Mesendoderm (in vitro differentiated cells): ENCODE results near the gene KCNC1.

Experiments
- DNase-seq: peaks from one replicate; pipeline ENCODE4 v3.0.0; 2013
- H2AK5ac ChIP-seq: 2 replicates; pipeline ENCODE4 v1.6.1; 2013; ENCODE audit warnings: low read length, inconsistent platforms
- H2BK120ac ChIP-seq: 2 replicates; pipeline ENCODE4 v1.6.1; 2013; ENCODE audit warnings: low read depth, mild to moderate bottlenecking, low read length, moderate library complexity, mixed read lengths
- H2BK15ac ChIP-seq: replicated peaks from 2 replicates; pipeline ENCODE4 v1.6.1; 2013; ENCODE audit warnings: low read depth, mild to moderate bottlenecking, moderate library complexity
- H2BK5ac ChIP-seq: 2 replicates; pipeline ENCODE4 v1.6.1; 2013; ENCODE audit warnings: low read length, inconsistent platforms
- H3K18ac ChIP-seq: 2 replicates; pipeline ENCODE4 v1.6.1; 2013; ENCODE audit warnings: mild to moderate bottlenecking, low read length, mixed read lengths
- H3K23ac ChIP-seq: one replicate; pipeline ENCODE4 v1.6.1; 2013; ENCODE audit warnings: low read length
- H3K27ac ChIP-seq: 2 replicates; pipeline ENCODE4 v1.5.1; 2013; ENCODE audit warnings: low read depth, mild to moderate bottlenecking, inconsistent platforms, low read length, moderate library complexity
- H3K27me3 ChIP-seq: 2 replicates; pipeline ENCODE4 v1.6.1; 2013; ENCODE audit warnings: low read length, control low read depth, mild to moderate bottlenecking, inconsistent platforms; ENCODE audit not compliant: insufficient read depth, poor library complexity
- H3K36me3 ChIP-seq: 2 replicates; pipeline ENCODE4 v1.6.1; 2013; ENCODE audit warnings: low read length, inconsistent platforms; ENCODE audit not compliant: control insufficient read depth, insufficient read depth
- H3K4ac ChIP-seq: one replicate; pipeline ENCODE4 v1.6.1; 2013; ENCODE audit warnings: low read depth, mild to moderate bottlenecking, low read length, moderate library complexity
- H3K4me1 ChIP-seq: 2 replicates; pipeline ENCODE4 v1.6.1; 2013; ENCODE audit warnings: low read depth, low read length, inconsistent platforms; ENCODE audit not compliant: control insufficient read depth
- H3K4me2 ChIP-seq: 2 replicates; pipeline ENCODE4 v1.6.1; 2013; ENCODE audit warnings: low read length
- H3K4me3 ChIP-seq: 2 replicates; pipeline ENCODE4 v1.5.1; 2013; ENCODE audit warnings: mild to moderate bottlenecking, low read length
- H3K56ac ChIP-seq: one replicate; pipeline ENCODE4 v1.6.1; 2013; ENCODE audit warnings: low read length
- H3K79me1 ChIP-seq: 2 replicates; pipeline ENCODE4 v1.6.1; 2013; ENCODE audit warnings: low read length, inconsistent platforms
- H3K79me2 ChIP-seq: 2 replicates; pipeline ENCODE4 v1.6.1; 2013; ENCODE audit warnings: mild to moderate bottlenecking, low read length; ENCODE audit not compliant: control insufficient read depth, insufficient read depth
- H3K9ac ChIP-seq: 2 replicates; pipeline ENCODE4 v1.6.1; 2013; ENCODE audit warnings: low read length, inconsistent platforms
- H4K5ac ChIP-seq: one replicate; pipeline ENCODE4 v1.6.1; 2013; ENCODE audit warnings: low read length
- H4K8ac ChIP-seq: one replicate; pipeline ENCODE4 v1.6.1; 2013; ENCODE audit warnings: low read depth, mild to moderate bottlenecking, control low read depth, low read length, moderate library complexity
- WGBS: extraction: QIAGEN DNeasy Blood & Tissue Kit; methylation state at CpG from one replicate; pipeline ENCODE4 v1.1.7; 2013; ENCODE audit warnings: low lambda C conversion rate, missing lambda C conversion rate; ENCODE audit not compliant: insufficient coverage; ENCODE audit errors: extremely low coverage; 5-methylcytosine and 5-hydroxymethylcytosine counted together

Gene KCNC1

DNA sequence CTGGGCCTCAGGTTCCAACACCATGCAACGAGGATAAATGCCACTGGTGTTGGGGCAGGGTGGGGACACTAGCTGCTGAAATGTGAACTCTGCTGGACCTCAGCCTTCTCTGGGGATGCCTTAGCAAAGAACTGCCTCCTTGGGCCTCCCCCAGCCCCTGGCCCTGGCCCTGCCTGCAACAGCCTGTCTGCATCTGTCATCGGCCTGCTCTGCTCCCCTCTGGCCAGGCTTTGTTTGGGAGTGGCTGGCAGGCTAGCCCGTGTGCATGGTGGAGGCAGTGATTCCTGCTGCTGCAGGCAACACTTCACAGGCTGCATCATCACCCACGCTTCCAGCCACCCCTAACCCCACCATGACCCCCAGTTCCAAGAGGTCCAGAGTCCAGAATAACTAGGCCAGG is 26.8 kb upstream of the KCNC1 start:
- H3K27me3 ChIP-seq, result no peaks in the 10 kb centered on the region

DNA sequence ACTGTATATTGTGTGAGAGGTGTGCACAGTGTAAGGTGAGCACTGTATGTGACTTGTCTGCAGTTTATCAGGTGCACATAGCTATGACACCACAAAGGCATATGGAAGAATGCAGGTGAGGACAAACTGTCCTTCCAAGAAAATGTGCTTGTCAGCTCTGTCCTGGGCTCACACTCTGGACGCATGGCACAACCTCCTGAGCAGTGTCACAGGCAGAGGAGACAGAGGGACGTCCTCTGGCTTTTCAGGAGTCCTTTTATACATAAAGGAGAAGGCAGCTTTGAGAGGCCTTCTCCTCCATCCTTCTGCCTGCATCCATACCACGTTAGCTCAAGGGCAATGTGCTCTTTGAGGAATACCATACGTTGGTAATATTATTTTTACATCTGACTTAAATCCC is 22.7 kb upstream of the KCNC1 start:
- H3K4me2 ChIP-seq, result no peak overlapping the region
- no CpG with 5 or more reads among the region's 4 CpGs for WGBS
- H3K4ac ChIP-seq, result no peak overlapping the region
- no peaks in the 10 kb centered on the region for H3K4me1 ChIP-seq
- no peak for DNase-seq
- no peaks in the 10 kb centered on the region for H3K79me2 ChIP-seq
- no peak overlapping the region for H3K9ac ChIP-seq
- H4K8ac ChIP-seq, result no peak overlapping the region
- no peak overlapping the region for H3K27ac ChIP-seq
- no peak overlapping the region for H3K23ac ChIP-seq
- H3K4me3 ChIP-seq, result no peak overlapping the region
- H3K56ac ChIP-seq, result no peak overlapping the region
- H2BK15ac ChIP-seq, result no peak overlapping the region
- H3K36me3 ChIP-seq, result no peaks in the 10 kb centered on the region
- no peaks in the 10 kb centered on the region for H3K79me1 ChIP-seq
- H3K27me3 ChIP-seq, result peaks cover 12% of the 10 kb centered on the region
- H2BK120ac ChIP-seq, result no peak overlapping the region
- no peak overlapping the region for H2AK5ac ChIP-seq
- no peak overlapping the region for H4K5ac ChIP-seq
- no peak overlapping the region for H2BK5ac ChIP-seq
- H3K18ac ChIP-seq, result no peak overlapping the region

More for the DNA sequence above, 26.8 kb upstream of the KCNC1 start:
- H4K5ac ChIP-seq, result no peak overlapping the region
- no peak overlapping the region for H3K56ac ChIP-seq
- no CpG with 5 or more reads among the region's 4 CpGs for WGBS
- no peak overlapping the region for H3K27ac ChIP-seq
- H3K79me2 ChIP-seq, result no peaks in the 10 kb centered on the region
- DNase-seq, result no peak
- no peak overlapping the region for H2BK5ac ChIP-seq
- H2AK5ac ChIP-seq, result no peak overlapping the region
- no peaks in the 10 kb centered on the region for H3K36me3 ChIP-seq
- H4K8ac ChIP-seq, result no peak overlapping the region
- H3K23ac ChIP-seq, result no peak overlapping the region
- no peaks in the 10 kb centered on the region for H3K79me1 ChIP-seq
- H3K9ac ChIP-seq, result no peak overlapping the region
- H3K4me1 ChIP-seq, result no peaks in the 10 kb centered on the region
- no peak overlapping the region for H2BK15ac ChIP-seq
- H3K4me2 ChIP-seq, result no peak overlapping the region
- H3K18ac ChIP-seq, result no peak overlapping the region
- no peak overlapping the region for H3K4me3 ChIP-seq
- H3K4ac ChIP-seq, result no peak overlapping the region
- H2BK120ac ChIP-seq, result no peak overlapping the region

DNA sequence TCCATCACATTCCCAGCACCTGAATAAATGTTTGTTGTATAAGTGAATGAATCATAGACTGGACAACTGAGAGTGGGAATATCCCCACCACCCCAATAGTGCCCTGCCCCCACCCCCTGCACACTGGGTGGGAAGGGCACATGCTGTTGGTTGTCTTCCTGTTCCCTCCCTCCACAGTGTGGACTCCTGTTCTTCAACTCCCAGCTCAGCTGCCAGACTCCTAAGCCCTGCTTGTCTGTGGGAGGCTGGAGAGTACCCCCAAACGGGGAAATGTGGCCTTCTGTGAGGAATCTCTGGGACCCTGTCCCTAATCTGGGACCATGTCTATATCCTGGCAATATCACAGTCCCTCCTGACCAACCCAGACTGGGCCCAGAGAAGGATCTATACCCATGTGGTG is 20.7 kb upstream of the KCNC1 start:
- H3K79me2 ChIP-seq, result no peaks in the 10 kb centered on the region
- H3K4me2 ChIP-seq, result no peak overlapping the region
- no peak overlapping the region for H3K4ac ChIP-seq
- no peak overlapping the region for H4K8ac ChIP-seq
- H3K4me1 ChIP-seq, result no peaks in the 10 kb centered on the region
- WGBS, result no CpG with 5 or more reads among the region's 1 CpG
- H2AK5ac ChIP-seq, result no peak overlapping the region
- no peak overlapping the region for H3K18ac ChIP-seq
- H3K56ac ChIP-seq, result no peak overlapping the region
- no peaks in the 10 kb centered on the region for H3K36me3 ChIP-seq
- H2BK15ac ChIP-seq, result no peak overlapping the region
- no peak overlapping the region for H3K4me3 ChIP-seq
- H3K27me3 ChIP-seq, result peaks cover 32% of the 10 kb centered on the region
- no peak overlapping the region for H3K23ac ChIP-seq
- H2BK120ac ChIP-seq, result no peak overlapping the region
- DNase-seq, result no peak
- H3K9ac ChIP-seq, result no peak overlapping the region
- no peak overlapping the region for H2BK5ac ChIP-seq
- H3K27ac ChIP-seq, result no peak overlapping the region
- H4K5ac ChIP-seq, result no peak overlapping the region
- H3K79me1 ChIP-seq, result no peaks in the 10 kb centered on the region

DNA sequence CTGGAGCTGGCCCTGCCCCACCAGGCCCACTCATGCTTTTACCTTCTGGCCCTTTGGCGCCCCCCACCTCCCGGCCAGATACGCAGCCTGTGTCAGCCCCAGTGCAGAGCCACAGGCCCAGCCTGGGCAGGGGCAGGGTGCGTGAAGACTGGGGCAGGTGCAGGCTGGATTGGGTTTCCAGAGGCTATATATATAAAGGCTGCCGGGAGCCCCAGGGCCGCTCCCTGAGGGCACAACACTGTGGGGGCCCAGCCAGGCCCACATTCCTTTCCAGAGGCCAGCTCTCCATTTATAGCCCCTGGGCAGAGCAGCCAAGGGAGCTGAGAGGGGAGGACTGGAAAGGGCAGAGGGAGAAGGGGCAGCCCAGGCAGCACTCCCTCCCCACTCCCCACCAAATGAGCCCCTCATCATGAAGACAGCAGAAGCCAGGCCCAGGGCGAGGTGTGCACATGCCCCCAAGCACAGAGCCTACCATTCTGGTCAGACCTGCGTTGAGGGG is 20.2 kb upstream of the KCNC1 start:
- no peak overlapping the region for H3K9ac ChIP-seq
- no peak for DNase-seq
- no peaks in the 10 kb centered on the region for H3K79me2 ChIP-seq
- H3K56ac ChIP-seq, result no peak overlapping the region
- no peak overlapping the region for H3K4ac ChIP-seq
- H3K4me1 ChIP-seq, result no peaks in the 10 kb centered on the region
- H3K4me2 ChIP-seq, result no peak overlapping the region
- no peak overlapping the region for H2BK120ac ChIP-seq
- no peak overlapping the region for H2BK5ac ChIP-seq
- no peak overlapping the region for H3K23ac ChIP-seq
- no peak overlapping the region for H2AK5ac ChIP-seq
- no CpG with 5 or more reads among the region's 8 CpGs for WGBS
- no peak overlapping the region for H3K27ac ChIP-seq
- peaks cover 35% of the 10 kb centered on the region for H3K27me3 ChIP-seq
- H3K79me1 ChIP-seq, result no peaks in the 10 kb centered on the region
- no peaks in the 10 kb centered on the region for H3K36me3 ChIP-seq
- H4K8ac ChIP-seq, result no peak overlapping the region
- H3K18ac ChIP-seq, result no peak overlapping the region
- H4K5ac ChIP-seq, result no peak overlapping the region
- no peak overlapping the region for H3K4me3 ChIP-seq
- no peak overlapping the region for H2BK15ac ChIP-seq

DNA sequence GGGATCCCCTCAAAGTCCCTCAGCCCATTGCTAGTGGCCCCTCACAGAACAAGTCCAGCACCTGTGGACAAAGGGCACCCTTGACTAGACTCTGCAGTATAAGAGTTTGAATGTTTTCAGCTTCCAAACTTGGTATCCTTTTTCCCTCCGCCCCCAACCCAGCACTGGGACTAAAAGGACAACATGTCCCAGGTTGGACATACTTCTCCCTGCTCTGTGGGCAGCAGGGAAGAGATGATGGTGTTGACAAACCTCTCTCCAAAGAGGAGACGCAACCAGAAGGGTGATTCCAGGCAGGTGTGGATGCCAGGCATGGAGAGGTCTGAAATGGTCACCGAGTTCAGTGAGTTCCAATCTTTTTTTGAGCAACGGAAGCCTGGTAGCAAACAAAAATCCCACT is 19.7 kb upstream of the KCNC1 start:
- no peaks in the 10 kb centered on the region for H3K79me2 ChIP-seq
- H3K36me3 ChIP-seq, result no peaks in the 10 kb centered on the region
- H2BK5ac ChIP-seq, result no peak overlapping the region
- no peak overlapping the region for H4K5ac ChIP-seq
- H3K9ac ChIP-seq, result no peak overlapping the region
- H3K4me3 ChIP-seq, result no peak overlapping the region
- H3K23ac ChIP-seq, result no peak overlapping the region
- H3K56ac ChIP-seq, result no peak overlapping the region
- H3K79me1 ChIP-seq, result no peaks in the 10 kb centered on the region
- H3K27ac ChIP-seq, result no peak overlapping the region
- H3K27me3 ChIP-seq, result peaks cover 36% of the 10 kb centered on the region
- H4K8ac ChIP-seq, result no peak overlapping the region
- no peak overlapping the region for H2BK15ac ChIP-seq
- no peak overlapping the region for H3K4ac ChIP-seq
- WGBS, result no CpG with 5 or more reads among the region's 4 CpGs
- no peak for DNase-seq
- no peak overlapping the region for H3K18ac ChIP-seq
- H3K4me2 ChIP-seq, result no peak overlapping the region
- H2AK5ac ChIP-seq, result no peak overlapping the region
- H2BK120ac ChIP-seq, result no peak overlapping the region
- H3K4me1 ChIP-seq, result no peaks in the 10 kb centered on the region

DNA sequence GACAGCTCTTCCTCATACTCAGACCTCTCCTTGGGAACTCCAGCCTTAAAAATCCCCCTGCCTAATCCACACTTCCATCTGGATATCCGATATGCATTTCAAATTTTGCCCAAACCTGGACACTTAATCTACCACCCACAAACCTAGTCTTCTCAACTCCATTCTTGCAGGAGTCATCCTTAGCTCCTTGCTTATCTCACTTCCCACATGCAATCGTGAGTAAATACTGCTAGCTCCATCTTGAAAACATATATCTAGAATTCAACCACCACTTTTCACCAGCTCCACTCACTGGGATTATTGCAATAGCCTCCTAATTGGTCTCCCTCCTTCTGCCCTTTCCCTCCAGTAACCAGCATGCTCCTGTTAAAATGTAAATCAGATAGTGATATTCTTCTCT is 17.8 kb upstream of the KCNC1 start:
- no peak overlapping the region for H2AK5ac ChIP-seq
- no peak overlapping the region for H2BK120ac ChIP-seq
- no peak overlapping the region for H4K8ac ChIP-seq
- no peak overlapping the region for H3K4ac ChIP-seq
- no peak overlapping the region for H2BK15ac ChIP-seq
- H3K18ac ChIP-seq, result no peak overlapping the region
- peaks cover 52% of the 10 kb centered on the region for H3K27me3 ChIP-seq
- DNase-seq, result no peak
- no peak overlapping the region for H4K5ac ChIP-seq
- WGBS, result no CpG with 5 or more reads among the region's 2 CpGs
- no peak overlapping the region for H3K27ac ChIP-seq
- no peak overlapping the region for H3K4me3 ChIP-seq
- H3K23ac ChIP-seq, result no peak overlapping the region
- no peaks in the 10 kb centered on the region for H3K79me1 ChIP-seq
- no peaks in the 10 kb centered on the region for H3K36me3 ChIP-seq
- no peak overlapping the region for H3K56ac ChIP-seq
- H3K9ac ChIP-seq, result no peak overlapping the region
- H2BK5ac ChIP-seq, result no peak overlapping the region
- no peaks in the 10 kb centered on the region for H3K79me2 ChIP-seq
- H3K4me1 ChIP-seq, result no peaks in the 10 kb centered on the region
- no peak overlapping the region for H3K4me2 ChIP-seq
